ENCODE results near the gene SEC62. TPM values are rescaled to one million over a fixed set of nuclear protein-coding genes. Genes with fewer than 3 reads are reported as not detected.
"Not testable (repeated sequence)": the region's sequence is repeated elsewhere in the genome, so short reads cannot be mapped to it uniquely, and the experiment has no call there.

Gene SEC62
- total RNA-seq, 1 donor from 2014 or later = 94.6 TPM

DNA sequence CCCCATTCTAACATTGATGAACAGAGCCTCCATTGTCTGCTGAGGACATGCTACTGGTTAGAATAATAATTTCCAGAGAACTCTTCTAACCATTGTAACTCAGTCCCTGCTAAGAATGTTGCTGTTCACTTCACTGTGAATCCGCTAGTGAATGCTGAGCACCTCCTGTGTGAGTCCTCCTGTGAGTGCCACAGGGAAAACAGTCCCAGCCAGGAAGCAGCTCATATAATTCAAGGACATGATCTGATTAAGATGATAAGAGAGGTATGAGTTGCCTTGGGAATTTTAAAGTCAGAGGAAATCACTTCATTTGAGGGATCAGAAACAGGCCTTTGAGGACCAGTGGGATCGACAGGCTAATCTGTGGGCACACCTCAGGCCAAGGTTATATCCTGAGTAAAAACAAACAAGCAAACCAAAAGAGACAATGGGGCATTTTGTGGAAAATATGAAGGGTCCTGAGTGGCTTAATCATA is 37.3 kb downstream of the SEC62 start:
- Mint-ChIP-seq H3K4me3 (ENCODE audit: low read depth) (no peak overlapping the region), H3K9me3 (ENCODE audit: low read depth) (no peaks in the 10 kb centered on the region), H3K27ac (no peak overlapping the region), H3K36me3 (ENCODE audit: insufficient read depth) (peaks cover 5% of the 10 kb centered on the region), H3K27me3 (peaks cover 5% of the 10 kb centered on the region), H3K4me1 (ENCODE audit: low read depth) (peaks cover 7% of the 10 kb centered on the region)
- TF ChIP-seq, protein P1, sequence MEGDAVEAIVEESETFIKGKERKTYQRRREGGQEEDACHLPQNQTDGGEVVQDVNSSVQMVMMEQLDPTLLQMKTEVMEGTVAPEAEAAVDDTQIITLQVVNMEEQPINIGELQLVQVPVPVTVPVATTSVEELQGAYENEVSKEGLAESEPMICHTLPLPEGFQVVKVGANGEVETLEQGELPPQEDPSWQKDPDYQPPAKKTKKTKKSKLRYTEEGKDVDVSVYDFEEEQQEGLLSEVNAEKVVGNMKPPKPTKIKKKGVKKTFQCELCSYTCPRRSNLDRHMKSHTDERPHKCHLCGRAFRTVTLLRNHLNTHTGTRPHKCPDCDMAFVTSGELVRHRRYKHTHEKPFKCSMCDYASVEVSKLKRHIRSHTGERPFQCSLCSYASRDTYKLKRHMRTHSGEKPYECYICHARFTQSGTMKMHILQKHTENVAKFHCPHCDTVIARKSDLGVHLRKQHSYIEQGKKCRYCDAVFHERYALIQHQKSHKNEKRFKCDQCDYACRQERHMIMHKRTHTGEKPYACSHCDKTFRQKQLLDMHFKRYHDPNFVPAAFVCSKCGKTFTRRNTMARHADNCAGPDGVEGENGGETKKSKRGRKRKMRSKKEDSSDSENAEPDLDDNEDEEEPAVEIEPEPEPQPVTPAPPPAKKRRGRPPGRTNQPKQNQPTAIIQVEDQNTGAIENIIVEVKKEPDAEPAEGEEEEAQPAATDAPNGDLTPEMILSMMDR (IDR thresholded peaks at IDR 0.05; ENCODE audit: unreplicated experiment) = no peak
- DNase-seq (ENCODE audit: low spot score, unreplicated experiment) = no peak

DNA sequence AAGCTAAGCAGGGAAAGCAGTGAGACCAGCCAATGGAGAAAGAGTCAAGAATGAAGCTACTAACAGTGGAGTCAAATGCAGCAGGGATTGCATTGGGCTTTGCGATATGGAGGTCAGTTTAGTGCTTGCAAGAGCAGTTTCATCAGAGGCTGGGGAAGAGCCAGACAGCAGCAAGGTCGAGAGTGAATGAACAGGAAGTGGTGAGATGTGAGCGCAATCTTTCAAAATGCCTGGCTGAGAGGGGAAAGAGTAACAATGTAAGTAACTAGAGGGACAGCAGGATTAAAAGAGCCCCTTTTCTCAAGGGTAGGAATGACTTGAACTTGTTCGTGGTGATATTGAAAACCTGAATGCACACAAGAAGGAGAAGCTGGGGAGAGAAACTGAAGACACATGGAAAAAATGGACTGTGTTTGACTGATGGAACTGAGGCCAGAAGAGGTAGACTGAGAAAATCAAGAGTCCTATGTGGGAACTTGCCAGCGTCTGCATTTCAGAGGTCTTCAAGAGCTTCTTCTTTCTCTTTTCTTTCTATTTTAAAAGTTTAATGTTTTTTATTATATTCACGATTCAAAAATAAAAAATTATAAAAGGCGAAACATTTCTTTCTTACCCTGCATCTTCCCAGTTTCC is 40.5 kb downstream of the SEC62 start:
- Mint-ChIP-seq H3K9me3 (ENCODE audit: low read depth) (no peaks in the 10 kb centered on the region), H3K36me3 (ENCODE audit: insufficient read depth) (no peaks in the 10 kb centered on the region)

DNA sequence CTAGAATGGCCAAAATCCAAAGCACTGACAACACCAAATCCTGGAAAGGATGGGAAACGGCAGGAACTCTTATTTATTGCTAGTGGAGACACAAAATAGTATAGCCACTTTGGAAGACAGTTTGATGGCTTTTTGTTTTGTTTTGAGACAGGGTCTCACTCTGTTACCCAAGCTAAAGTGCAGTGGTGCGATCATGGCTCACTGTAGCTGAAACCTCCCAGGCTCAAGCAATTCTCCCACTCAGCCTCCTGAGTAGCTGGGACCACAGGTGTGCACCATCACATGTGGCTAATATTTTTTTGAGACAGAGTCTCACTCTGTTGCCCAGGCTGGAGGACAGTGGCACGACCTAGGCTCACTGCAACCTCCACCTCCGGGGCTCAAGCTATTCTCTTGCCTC is 43.9 kb downstream of the SEC62 start:
- H3K4me1 Mint-ChIP-seq (ENCODE audit: low read depth) = peaks cover 7% of the 10 kb centered on the region
- H3K9me3 Mint-ChIP-seq (ENCODE audit: low read depth) = no peaks in the 10 kb centered on the region
- no peak overlapping the region for H3K4me3 Mint-ChIP-seq (ENCODE audit: low read depth)
- TF ChIP-seq, protein P1 (IDR thresholded peaks at IDR 0.05; ENCODE audit: unreplicated experiment) = no peak
- no peak overlapping the region for H3K27ac Mint-ChIP-seq
- no peak for DNase-seq (ENCODE audit: low spot score, unreplicated experiment)
- H3K27me3 Mint-ChIP-seq = peaks cover 5% of the 10 kb centered on the region
- no peaks in the 10 kb centered on the region for H3K36me3 Mint-ChIP-seq (ENCODE audit: insufficient read depth)

More for the DNA sequence above, 40.5 kb downstream of the SEC62 start:
- DNase-seq (ENCODE audit: low spot score, unreplicated experiment) = no peak
- TF ChIP-seq, protein P1 (IDR thresholded peaks at IDR 0.05; ENCODE audit: unreplicated experiment) = no peak
- Mint-ChIP-seq H3K27ac (no peak overlapping the region), H3K4me3 (ENCODE audit: low read depth) (no peak overlapping the region), H3K4me1 (ENCODE audit: low read depth) (peaks cover 6% of the 10 kb centered on the region), H3K27me3 (peaks cover 5% of the 10 kb centered on the region)

DNA sequence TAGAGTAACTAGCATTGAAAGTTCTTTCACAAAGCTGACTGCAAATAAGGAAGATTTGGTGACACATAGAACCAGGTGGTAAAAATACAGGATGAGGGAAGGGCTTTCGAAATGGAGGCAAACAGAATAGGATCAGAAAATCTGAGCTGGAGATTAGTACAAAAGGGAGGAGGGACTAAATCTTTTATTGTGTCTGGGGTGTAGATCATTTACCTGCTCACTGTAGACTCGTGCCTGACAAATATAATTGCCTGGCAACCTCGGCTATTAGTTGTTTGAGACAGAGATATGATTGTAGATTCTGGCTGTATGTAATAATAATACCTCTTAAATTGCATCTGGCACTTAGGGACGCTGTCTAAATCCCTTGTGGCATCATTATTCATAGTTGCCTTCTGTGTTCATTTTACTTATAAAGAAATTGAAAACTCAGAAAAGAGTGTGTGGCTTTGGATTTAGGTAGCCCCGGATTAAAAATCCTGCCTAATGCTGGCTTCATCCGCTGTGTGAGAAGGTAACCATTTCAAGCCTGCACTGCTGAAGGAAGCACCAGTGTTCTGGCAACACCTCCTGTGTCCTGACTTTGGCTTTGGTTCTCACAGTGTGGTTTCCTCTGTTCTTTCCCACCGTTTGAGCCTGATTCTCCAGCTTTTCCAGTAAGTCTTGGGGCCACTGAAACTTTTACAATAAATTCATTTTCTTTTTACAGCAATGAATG is 46.2 kb downstream of the SEC62 start:
- Mint-ChIP-seq H3K9me3 (ENCODE audit: low read depth) (no peaks in the 10 kb centered on the region), H3K4me1 (ENCODE audit: low read depth) (peaks cover 7% of the 10 kb centered on the region), H3K36me3 (ENCODE audit: insufficient read depth) (no peaks in the 10 kb centered on the region), H3K27me3 (no peaks in the 10 kb centered on the region), H3K4me3 (ENCODE audit: low read depth) (no peak overlapping the region), H3K27ac (peak overlapping the region; percentile 17)
- DNase-seq (ENCODE audit: low spot score, unreplicated experiment) = no peak
- TF ChIP-seq, protein P1 (IDR thresholded peaks at IDR 0.05; ENCODE audit: unreplicated experiment) = no peak

DNA sequence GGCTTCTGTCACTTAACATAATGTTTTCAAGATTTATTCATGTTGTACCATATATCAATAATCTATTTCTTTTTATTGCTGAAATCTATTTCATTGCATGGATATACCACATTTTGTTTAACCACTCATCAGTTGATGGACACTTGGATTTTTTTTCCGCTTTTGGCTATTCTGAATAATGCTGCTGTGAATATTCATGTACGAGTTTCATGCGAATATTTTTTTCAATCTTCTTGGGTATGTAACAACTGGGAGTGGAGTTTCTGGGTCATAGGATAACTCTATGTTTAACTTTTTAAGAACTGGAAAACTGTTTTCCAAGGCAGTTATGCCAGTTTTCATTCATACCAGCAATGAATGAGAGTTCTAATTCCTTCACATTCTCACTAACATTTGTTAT is 49.5 kb downstream of the SEC62 start:
- no peak for DNase-seq (ENCODE audit: low spot score, unreplicated experiment)
- Mint-ChIP-seq H3K36me3 (ENCODE audit: insufficient read depth) (no peaks in the 10 kb centered on the region), H3K27me3 (no peaks in the 10 kb centered on the region), H3K4me3 (ENCODE audit: low read depth) (no peak overlapping the region), H3K9me3 (ENCODE audit: low read depth) (no peaks in the 10 kb centered on the region), H3K4me1 (ENCODE audit: low read depth) (peaks cover 17% of the 10 kb centered on the region), H3K27ac (no peak overlapping the region)
- TF ChIP-seq, protein P1 (IDR thresholded peaks at IDR 0.05; ENCODE audit: unreplicated experiment) = no peak

DNA sequence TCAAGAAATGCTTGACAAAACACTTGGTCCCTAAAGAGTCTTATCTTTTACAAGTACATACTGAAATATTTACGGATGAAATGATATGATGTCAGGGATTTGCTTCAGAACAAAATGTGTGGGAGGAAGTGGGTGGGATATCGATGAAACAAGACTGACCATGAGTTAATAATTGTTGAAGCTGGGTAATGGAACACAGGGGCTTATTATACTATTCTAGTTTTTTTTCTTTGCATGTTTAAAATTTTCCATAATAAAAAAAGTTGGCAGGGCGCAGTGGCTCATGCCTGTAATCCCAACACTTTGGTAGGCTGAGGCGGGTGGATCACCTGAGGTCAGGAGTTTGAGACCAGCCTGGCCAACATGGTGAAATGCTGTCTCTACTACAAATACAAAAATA is 52.7 kb downstream of the SEC62 start:
- H3K4me1 Mint-ChIP-seq (ENCODE audit: low read depth) = peaks cover 33% of the 10 kb centered on the region
- not testable (repeated sequence) for H3K27ac Mint-ChIP-seq; H3K36me3 Mint-ChIP-seq (ENCODE audit: insufficient read depth); H3K9me3 Mint-ChIP-seq (ENCODE audit: low read depth); DNase-seq (ENCODE audit: low spot score, unreplicated experiment); H3K4me3 Mint-ChIP-seq (ENCODE audit: low read depth); H3K27me3 Mint-ChIP-seq

Measured in progenitor cell of endocrine pancreas (in vitro differentiated cells).